ENCODE results near the gene TIE1. TPM values are rescaled to one million over a fixed set of nuclear protein-coding genes. Genes with fewer than 3 reads are reported as not detected.

Gene TIE1
- total RNA-seq, 1 donor from 2014 or later: 6.5 TPM

DNA sequence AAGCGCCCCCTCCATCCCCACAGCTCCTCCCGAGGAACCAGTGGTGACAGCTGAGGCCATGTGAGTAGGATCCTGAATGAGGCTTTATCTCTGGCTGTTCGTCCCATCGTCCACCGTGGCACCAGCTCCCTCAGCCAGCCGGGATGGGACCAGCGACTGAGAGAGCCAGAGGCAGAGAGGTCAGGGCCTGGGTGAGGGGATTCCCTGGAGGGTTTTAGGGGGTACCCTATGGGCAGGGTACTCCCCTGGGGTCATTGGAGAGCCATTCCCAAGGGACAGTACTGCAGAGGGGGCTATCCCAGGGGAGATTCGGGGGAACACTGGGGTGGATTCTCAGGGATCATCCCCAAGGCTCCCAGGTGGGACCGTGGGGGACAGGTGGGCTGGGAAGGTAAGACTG is 28.6 kb upstream of the TIE1 start:
- Histone ChIP-seq H3K4me3 (ENCODE audit: low read depth, low read length) (no peak overlapping the region), H3K27me3 (ENCODE audit: control insufficient read depth, insufficient read depth, low read length) (peaks cover 14% of the 10 kb centered on the region), H3K36me3 (ENCODE audit: control insufficient read depth, insufficient read depth, low read length) (no peaks in the 10 kb centered on the region)
- no peak for DNase-seq (ENCODE audit: low read depth)
- TF ChIP-seq CTCF (IDR thresholded peaks at IDR 0.05; ENCODE audit: insufficient read depth, low read length, poor library complexity, severe bottlenecking): no peak

- no peak overlapping the region for H3K4me3 ChIP-seq (ENCODE audit: low read depth, low read length)
- peaks cover 11% of the 10 kb centered on the region for H3K27me3 ChIP-seq (ENCODE audit: control insufficient read depth, insufficient read depth, low read length)
- no peak for TF ChIP-seq CTCF (IDR thresholded peaks at IDR 0.05; ENCODE audit: insufficient read depth, low read length, poor library complexity, severe bottlenecking)
- DNase-seq (ENCODE audit: low read depth): no peak
- H3K36me3 ChIP-seq (ENCODE audit: control insufficient read depth, insufficient read depth, low read length): no peaks in the 10 kb centered on the region
These were observed 27.9 kb upstream of the TIE1 start for GRCh38 chr1:43272576-43273571.

DNA sequence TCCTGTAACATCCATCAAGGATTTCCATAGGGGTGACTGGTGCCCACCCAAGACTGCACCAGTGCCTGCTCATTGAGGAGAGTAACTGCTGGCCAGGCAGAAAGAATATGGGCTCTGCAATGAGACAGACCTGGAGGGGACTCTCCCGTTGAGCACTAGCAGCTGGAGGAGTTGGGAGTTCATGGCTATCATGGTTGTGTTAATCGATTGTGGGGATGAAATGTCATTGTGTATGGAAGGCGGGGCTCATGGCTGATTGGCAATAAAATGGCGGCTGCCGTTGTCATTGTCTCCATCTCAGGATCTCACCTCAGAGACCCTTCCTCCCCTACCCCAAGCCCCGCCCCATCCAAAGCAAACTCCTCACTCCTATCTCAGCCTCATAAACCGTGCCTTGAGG is 27.1 kb upstream of the TIE1 start:
- H3K36me3 ChIP-seq (ENCODE audit: control insufficient read depth, insufficient read depth, low read length): no peaks in the 10 kb centered on the region
- H3K4me3 ChIP-seq (ENCODE audit: low read depth, low read length): no peak overlapping the region
- no peak for DNase-seq (ENCODE audit: low read depth)
- TF ChIP-seq CTCF (IDR thresholded peaks at IDR 0.05; ENCODE audit: insufficient read depth, low read length, poor library complexity, severe bottlenecking): no peak
- H3K27me3 ChIP-seq (ENCODE audit: control insufficient read depth, insufficient read depth, low read length): peaks cover 11% of the 10 kb centered on the region

DNA sequence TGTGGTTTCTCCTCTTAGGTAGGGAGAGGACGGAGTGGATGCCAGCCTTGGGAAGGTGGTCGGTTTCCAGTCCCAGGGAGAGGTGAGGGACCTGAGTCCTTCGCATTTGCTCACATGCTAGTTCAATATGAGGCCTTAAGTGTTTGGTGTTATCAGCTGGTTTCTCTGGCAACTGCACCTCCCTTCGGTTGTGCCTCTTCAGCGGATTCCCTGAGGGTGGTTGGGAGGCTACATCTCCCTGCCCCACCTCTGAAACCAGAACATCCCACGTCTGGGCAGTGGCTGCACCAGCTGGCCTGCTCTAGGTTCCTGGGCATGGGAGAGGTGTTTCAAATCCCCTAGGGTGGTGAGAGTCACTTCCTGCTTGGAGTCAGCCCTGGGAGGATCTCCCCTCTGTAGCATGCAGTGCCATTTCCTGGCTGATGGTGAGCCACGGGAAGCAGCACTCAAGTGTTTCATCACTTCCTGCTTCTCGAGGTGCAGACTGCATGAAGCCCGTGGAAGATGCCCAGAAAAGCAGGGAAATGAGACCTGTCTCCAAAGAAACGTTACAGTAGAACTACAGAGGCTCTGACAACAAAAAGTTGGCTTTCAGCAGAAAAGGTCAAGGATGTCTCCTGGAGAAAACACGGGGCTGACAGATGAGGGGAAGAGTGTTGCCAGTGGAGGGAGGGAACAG is 26.5 kb upstream of the TIE1 start:
- Histone ChIP-seq H3K4me3 (ENCODE audit: low read depth, low read length) (no peak overlapping the region), H3K36me3 (ENCODE audit: control insufficient read depth, insufficient read depth, low read length) (no peaks in the 10 kb centered on the region), H3K27me3 (ENCODE audit: control insufficient read depth, insufficient read depth, low read length) (peaks cover 11% of the 10 kb centered on the region)
- TF ChIP-seq CTCF (IDR thresholded peaks at IDR 0.05; ENCODE audit: insufficient read depth, low read length, poor library complexity, severe bottlenecking): no peak
- no peak for DNase-seq (ENCODE audit: low read depth)

DNA sequence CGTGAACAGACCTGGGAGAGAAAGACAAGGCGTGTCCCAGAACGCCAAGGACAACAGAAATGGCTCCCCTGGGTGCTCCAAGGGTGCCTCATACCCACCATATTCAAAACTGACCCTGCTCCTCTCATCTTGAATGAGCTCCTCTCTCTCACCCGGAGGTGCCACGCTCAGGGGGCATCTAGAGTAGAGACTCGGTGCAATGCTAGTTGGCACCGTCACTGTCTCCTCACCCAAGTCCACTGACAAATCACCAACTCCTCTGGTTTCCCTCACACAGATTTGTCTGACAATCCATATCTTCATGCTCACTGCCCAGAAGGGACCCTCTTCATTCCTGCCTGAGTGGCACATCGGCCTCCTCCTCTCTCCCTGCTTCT is 26.0 kb upstream of the TIE1 start:
- no peak for DNase-seq (ENCODE audit: low read depth)
- H3K4me3 ChIP-seq (ENCODE audit: low read depth, low read length): no peak overlapping the region
- H3K36me3 ChIP-seq (ENCODE audit: control insufficient read depth, insufficient read depth, low read length): no peaks in the 10 kb centered on the region
- TF ChIP-seq CTCF (IDR thresholded peaks at IDR 0.05; ENCODE audit: insufficient read depth, low read length, poor library complexity, severe bottlenecking): no peak
- H3K27me3 ChIP-seq (ENCODE audit: control insufficient read depth, insufficient read depth, low read length): peaks cover 11% of the 10 kb centered on the region

Measured in kidney epithelial cell (primary cell).